GM12872 (cell line): ENCODE measurements around the gene C1orf35.

ENCODE experiments used
- CTCF ChIP-seq: IDR thresholded peaks from 3 replicates; pipeline ENCODE4 v1.5.1; 2011; ENCODE audit warnings: low read depth, mild to moderate bottlenecking, low read length, moderate library complexity; ENCODE audit not compliant: insufficient read depth

The C1orf35 gene

GRCh38 chr1:228149406-228150119 is 46.4 kb upstream of the C1orf35 start, which contains the start of gene GJC2:
Gene GJC2 (plus strand): TSS chr1:228149930. CDS start chr1:228157759, 7,829 bp downstream.
- TF ChIP-seq CTCF, result no peak

GRCh38 chr1:228148935-228149405 is 45.8 kb upstream of the C1orf35 start:
- no peak for TF ChIP-seq CTCF

- no peak for TF ChIP-seq CTCF
These were observed 45.2 kb upstream of the C1orf35 start for GRCh38 chr1:228148196-228148861.

DNA sequence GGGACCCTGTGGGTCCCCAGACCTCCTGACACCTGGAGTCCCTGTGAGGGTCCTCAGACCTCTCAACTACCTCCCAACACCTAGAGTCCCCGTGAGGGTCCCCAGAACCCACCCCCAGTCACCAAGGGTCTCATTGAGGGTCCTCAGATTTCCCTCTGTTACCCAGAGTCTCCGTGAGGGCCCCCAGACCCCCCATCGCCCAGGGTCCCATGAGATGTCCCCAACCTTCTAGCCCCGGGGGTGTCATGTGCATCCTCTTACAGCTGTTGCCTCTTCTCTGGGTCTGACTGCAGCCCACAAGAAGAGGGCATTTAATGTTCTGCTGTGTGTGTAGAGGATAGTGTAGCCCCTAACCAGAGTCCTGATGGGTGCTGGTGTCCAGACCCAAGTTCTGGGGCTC is 44.6 kb upstream of the C1orf35 start:
- no peak for TF ChIP-seq CTCF

GRCh38 chr1:228147151-228147693 is 44.1 kb upstream of the C1orf35 start:
- TF ChIP-seq CTCF, result no peak

DNA sequence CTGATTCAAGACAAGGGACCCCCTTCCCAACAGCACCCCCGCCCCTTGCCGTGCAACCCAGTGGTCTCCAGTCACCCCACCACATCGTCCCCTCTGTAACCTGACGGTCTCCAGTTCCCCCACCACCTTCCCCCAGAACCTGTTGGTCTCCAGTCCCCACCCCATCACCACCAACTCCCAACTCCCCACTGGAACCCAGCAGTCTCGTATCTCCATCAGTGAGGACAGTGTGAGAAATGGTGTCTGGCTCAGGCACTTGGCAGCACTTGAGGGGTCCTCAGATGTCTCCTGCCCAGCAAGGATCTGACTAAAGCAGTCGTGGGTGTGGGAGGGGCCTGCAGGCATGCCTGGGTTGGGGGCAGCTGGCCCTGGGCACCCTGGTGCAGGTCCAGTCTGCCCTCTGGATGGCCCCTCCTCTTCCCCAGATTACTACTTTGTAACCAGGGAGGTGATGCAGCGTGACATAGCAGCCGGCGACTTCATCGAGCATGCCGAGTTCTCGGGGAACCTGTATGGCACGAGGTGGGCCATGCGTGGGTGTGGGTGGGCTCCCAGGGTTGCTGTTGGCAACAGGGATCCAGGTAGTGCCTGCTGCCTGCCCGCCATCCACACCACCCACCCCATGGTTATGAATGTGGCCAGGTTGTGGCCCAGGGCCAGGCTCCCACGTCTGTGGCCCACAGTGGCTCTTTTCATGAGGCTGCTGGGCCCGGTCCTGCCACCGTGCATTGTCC is 43.5 kb upstream of the C1orf35 start:
- TF ChIP-seq CTCF, result no peak
